SJCRH30 (cell line): ENCODE results near the gene RTL9. TPM values are rescaled to one million over a fixed set of nuclear protein-coding genes. Genes with fewer than 3 reads are reported as not detected.
"Not testable (repeated sequence)": the region's sequence is repeated elsewhere in the genome, so short reads cannot be mapped to it uniquely, and the experiment has no call there.

ENCODE experiments used
- DNase-seq, 2 experiments: peaks; one replicate each; pipeline ENCODE4 v3.0.0-alpha.2; 2015 to 2020
- H3K27ac ChIP-seq: fragments of 250-450 bp; sonication (Bioruptor Pico); 2 replicates; pipeline ENCODE4 v1.5.1; 2020; ENCODE audit warnings: mild to moderate bottlenecking, moderate library complexity
- H3K27me3 ChIP-seq: fragments of 250-450 bp; sonication (Bioruptor Pico); 2 replicates; pipeline ENCODE4 v1.5.1; 2020; ENCODE audit warnings: mild to moderate bottlenecking, moderate library complexity
- H3K36me3 ChIP-seq: fragments of 250-450 bp; sonication (Bioruptor Pico); 2 replicates; pipeline ENCODE4 v1.5.1; 2020; ENCODE audit warnings: mild to moderate bottlenecking, moderate library complexity
- H3K4me1 ChIP-seq: fragments of 250-450 bp; sonication (Bioruptor Pico); 2 replicates; pipeline ENCODE4 v1.5.1; 2020; ENCODE audit warnings: mild to moderate bottlenecking, moderate library complexity
- H3K4me3 ChIP-seq: fragments of 250-450 bp; sonication (Bioruptor Pico); 2 replicates; pipeline ENCODE4 v1.5.1; 2020; ENCODE audit warnings: mild to moderate bottlenecking, moderate library complexity
- H3K9me3 ChIP-seq: fragments of 250-450 bp; sonication (Bioruptor Pico); replicated peaks from 2 replicates; pipeline ENCODE4 v1.5.1; 2020; ENCODE audit warnings: mild to moderate bottlenecking, moderate library complexity
- total RNA-seq: library from RNA; depleted of rRNA; stranded (reverse); fragments of >200 nt; shearing (Covaris generic); gene quantifications from 2 replicates; pipeline ENCODE4 v1.2.3, GENCODE V29; 2014

RTL9 gene
- total RNA-seq, 1 experiment from 2014 or later, result 2.0 TPM

- Histone ChIP-seq H3K27me3 (no peaks in the 10 kb centered on the region), H3K9me3 (no peaks in the 10 kb centered on the region), H3K4me3 (no peak overlapping the region), H3K27ac (no peak overlapping the region), H3K36me3 (no peaks in the 10 kb centered on the region), H3K4me1 (no peaks in the 10 kb centered on the region)
- no peak for DNase-seq
Measured at GRCh38 chrX:110326712-110327111, 31.9 kb upstream of the RTL9 start.

GRCh38 chrX:110327336-110327735 lies 31.3 kb upstream of the RTL9 start:
- H3K9me3 ChIP-seq, result no peaks in the 10 kb centered on the region
- no peaks in the 10 kb centered on the region for H3K27me3 ChIP-seq
- no peaks in the 10 kb centered on the region for H3K36me3 ChIP-seq
- no peaks in the 10 kb centered on the region for H3K4me1 ChIP-seq
- H3K4me3 ChIP-seq, result no peak overlapping the region
- DNase-seq, result no peak
- no peak overlapping the region for H3K27ac ChIP-seq

GRCh38 chrX:110328613-110329012 lies 30.0 kb upstream of the RTL9 start:
- H3K4me3 ChIP-seq, H3K36me3 ChIP-seq, H3K27ac ChIP-seq, DNase-seq, H3K27me3 ChIP-seq, H3K4me1 ChIP-seq, H3K9me3 ChIP-seq: not testable (repeated sequence)

- H3K27ac ChIP-seq, result no peak overlapping the region
- H3K4me3 ChIP-seq, result no peak overlapping the region
- DNase-seq, result no peak
- no peaks in the 10 kb centered on the region for H3K27me3 ChIP-seq
- H3K36me3 ChIP-seq, result no peaks in the 10 kb centered on the region
- no peaks in the 10 kb centered on the region for H3K4me1 ChIP-seq
- H3K9me3 ChIP-seq, result no peaks in the 10 kb centered on the region
Measured at GRCh38 chrX:110331444-110332030, 27.1 kb upstream of the RTL9 start.

GRCh38 chrX:110333458-110333857 lies 25.2 kb upstream of the RTL9 start:
- not testable (repeated sequence) for H3K36me3 ChIP-seq, DNase-seq

GRCh38 chrX:110338935-110339334 lies 19.7 kb upstream of the RTL9 start:
- DNase-seq, result no peak
- H3K4me3 ChIP-seq, result no peak overlapping the region
- H3K36me3 ChIP-seq, result no peaks in the 10 kb centered on the region
- 0 out of 2 replicates have a peak, but pooled peaks cover 5% of the 10 kb centered on the region for H3K4me1 ChIP-seq
- H3K27ac ChIP-seq, result no peak overlapping the region
- H3K27me3 ChIP-seq, result no peaks in the 10 kb centered on the region
- H3K9me3 ChIP-seq, result no peaks in the 10 kb centered on the region

More at GRCh38 chrX:110333458-110333857, 25.2 kb upstream of the RTL9 start:
- H3K27ac ChIP-seq, H3K9me3 ChIP-seq, H3K4me1 ChIP-seq, H3K4me3 ChIP-seq, H3K27me3 ChIP-seq: not testable (repeated sequence)

- Histone ChIP-seq H3K4me1 (0 out of 2 replicates have a peak, but pooled peaks cover 5% of the 10 kb centered on the region), H3K4me3 (peak overlapping the region; percentile 20; the same call in 1 of the 2 replicates), H3K27me3 (no peaks in the 10 kb centered on the region), H3K9me3 (no peaks in the 10 kb centered on the region), H3K36me3 (no peaks in the 10 kb centered on the region), H3K27ac (no peak overlapping the region)
- DNase-seq, result peak in 1 of 2 experiments; percentile 24
Measured at GRCh38 chrX:110341189-110342035, 17.2 kb upstream of the RTL9 start.

GRCh38 chrX:110346681-110347080 lies 12.0 kb upstream of the RTL9 start:
- no peaks in the 10 kb centered on the region for H3K4me1 ChIP-seq
- DNase-seq, result no peak
- H3K27me3 ChIP-seq, result no peaks in the 10 kb centered on the region
- no peak overlapping the region for H3K4me3 ChIP-seq
- no peaks in the 10 kb centered on the region for H3K36me3 ChIP-seq
- H3K9me3 ChIP-seq, result no peaks in the 10 kb centered on the region
- H3K27ac ChIP-seq, result no peak overlapping the region

- Histone ChIP-seq H3K27ac (no peak overlapping the region), H3K36me3 (no peaks in the 10 kb centered on the region), H3K27me3 (no peaks in the 10 kb centered on the region), H3K9me3 (no peaks in the 10 kb centered on the region), H3K4me3 (no peak overlapping the region), H3K4me1 (no peaks in the 10 kb centered on the region)
- no peak for DNase-seq
Measured at GRCh38 chrX:110359273-110359672, 625 bp downstream of the RTL9 start.

- no peak overlapping the region for H3K4me3 ChIP-seq
- H3K36me3 ChIP-seq, result no peaks in the 10 kb centered on the region
- no peak overlapping the region for H3K27ac ChIP-seq
- H3K4me1 ChIP-seq, result no peaks in the 10 kb centered on the region
- no peaks in the 10 kb centered on the region for H3K27me3 ChIP-seq
- no peaks in the 10 kb centered on the region for H3K9me3 ChIP-seq
- DNase-seq, result no peak
Measured at GRCh38 chrX:110363244-110363643, 4.6 kb downstream of the RTL9 start.

- Histone ChIP-seq H3K4me3 (no peak overlapping the region), H3K9me3 (no peaks in the 10 kb centered on the region), H3K4me1 (no peaks in the 10 kb centered on the region), H3K36me3 (no peaks in the 10 kb centered on the region), H3K27ac (no peak overlapping the region), H3K27me3 (no peaks in the 10 kb centered on the region)
- no peak for DNase-seq
Measured at GRCh38 chrX:110373310-110373709, 14.7 kb downstream of the RTL9 start.

- Histone ChIP-seq H3K27me3 (no peaks in the 10 kb centered on the region), H3K4me1 (no peaks in the 10 kb centered on the region), H3K9me3 (no peaks in the 10 kb centered on the region), H3K27ac (no peak overlapping the region), H3K4me3 (no peak overlapping the region), H3K36me3 (no peaks in the 10 kb centered on the region)
- DNase-seq, result no peak
Measured at GRCh38 chrX:110374559-110374958, 15.9 kb downstream of the RTL9 start.

- no peaks in the 10 kb centered on the region for H3K36me3 ChIP-seq
- H3K4me3 ChIP-seq, result no peak overlapping the region
- no peak for DNase-seq
- no peaks in the 10 kb centered on the region for H3K27me3 ChIP-seq
- H3K9me3 ChIP-seq, result no peaks in the 10 kb centered on the region
- H3K27ac ChIP-seq, result no peak overlapping the region
- no peaks in the 10 kb centered on the region for H3K4me1 ChIP-seq
Measured at GRCh38 chrX:110381216-110381615, 22.6 kb downstream of the RTL9 start.

GRCh38 chrX:110383414-110383813 lies 24.8 kb downstream of the RTL9 start:
- no peaks in the 10 kb centered on the region for H3K27me3 ChIP-seq
- no peak overlapping the region for H3K4me3 ChIP-seq
- H3K36me3 ChIP-seq, result no peaks in the 10 kb centered on the region
- H3K4me1 ChIP-seq, result no peaks in the 10 kb centered on the region
- no peaks in the 10 kb centered on the region for H3K9me3 ChIP-seq
- no peak overlapping the region for H3K27ac ChIP-seq
- DNase-seq, result no peak

- Histone ChIP-seq H3K4me1 (no peaks in the 10 kb centered on the region), H3K36me3 (no peaks in the 10 kb centered on the region), H3K27ac (no peak overlapping the region), H3K9me3 (no peaks in the 10 kb centered on the region), H3K4me3 (no peak overlapping the region), H3K27me3 (no peaks in the 10 kb centered on the region)
- no peak for DNase-seq
Measured at GRCh38 chrX:110384490-110384889, 25.8 kb downstream of the RTL9 start.
